Activated T-cell treated with anti-CD3 and anti-CD28 coated beads, Interleukin-2, amount 50 U/mL, for 72 hours (primary cell): Measurements from ENCODE around the gene UBP1. TPM values are rescaled to one million over a fixed set of nuclear protein-coding genes. Genes with fewer than 3 reads are reported as not detected.
A peak's percentile ranks its signal among the peaks of the same experiment; 100 is the strongest.
"Not testable (repeated sequence)": the region's sequence is repeated elsewhere in the genome, so short reads cannot be mapped to it uniquely, and the experiment has no call there.

Experiments used
- ATAC-seq, 2 donors: fragments of 150-1000 bp; cut with Tn5 transposase; replicated peaks in 1 of 2; 2 replicates each; pipeline ENCODE4 v1.10.0; 2021; ENCODE audit warnings: moderate library complexity in 2 of 2, mild to moderate bottlenecking in 1 of 2
- DNase-seq, 2 donors: peaks; one replicate each; pipeline ENCODE4 v3.0.0; 2021 to 2022; ENCODE audit warnings: mixed read lengths in 1 of 2
- H3K27ac Mint-ChIP-seq: one replicate; pipeline ENCODE4 v1.8.0; 2022; ENCODE audit warnings: mild to moderate bottlenecking, moderate library complexity, mixed read lengths
- H3K27me3 Mint-ChIP-seq: one replicate; pipeline ENCODE4 v1.8.0; 2022; ENCODE audit warnings: low read depth, mixed read lengths
- H3K36me3 Mint-ChIP-seq, 2 donors: one replicate each; pipeline ENCODE4 v1.8.0; 2022; ENCODE audit warnings: mixed read lengths in 2 of 2, mild to moderate bottlenecking in 1 of 2; ENCODE audit not compliant: insufficient read depth in 2 of 2
- H3K4me1 Mint-ChIP-seq: one replicate; pipeline ENCODE4 v1.8.0; 2022; ENCODE audit warnings: low read depth, mixed read lengths
- H3K4me3 Mint-ChIP-seq, 2 donors: one replicate each; pipeline ENCODE4 v1.8.0; 2022; ENCODE audit warnings: mild to moderate bottlenecking in 2 of 2, mixed read lengths in 2 of 2, moderate library complexity in 2 of 2
- H3K9me3 Mint-ChIP-seq, 2 donors: one replicate each; pipeline ENCODE4 v1.8.0; 2022; ENCODE audit warnings: mixed read lengths in 2 of 2
- total RNA-seq, 2 donors: library from RNA; stranded (reverse); gene quantifications; one replicate each; pipeline ENCODE4 v1.2.3, GENCODE V29; 2022

The UBP1 gene
- 10 to 100 TPM; 59.6 to 64.6 TPM for total RNA-seq

- peak within 1 kb of the TSS; percentile 98 to 100 for H3K4me3 Mint-ChIP-seq
- peaks cover 49% of the 10 kb centered on the region for H3K4me1 Mint-ChIP-seq
- H3K36me3 Mint-ChIP-seq: peaks cover 3 to 4% of the 10 kb centered on the region in 2 donors
- no peaks in the 10 kb centered on the region for H3K9me3 Mint-ChIP-seq
- ATAC-seq: peak; percentile 87 to 89
- DNase-seq: peak; percentile 99
- H3K27ac Mint-ChIP-seq: peak within 1 kb of the TSS; percentile 100
- H3K27me3 Mint-ChIP-seq: no peaks in the 10 kb centered on the region
These were observed at the start of gene UBP1 for GRCh38 chr3:33440328-33441224. Gene UBP1 (minus strand): TSS chr3:33440405. CDS start chr3:33439848, 557 bp downstream.

- Mint-ChIP-seq H3K27ac (no peak overlapping the region), H3K4me3 (no peak overlapping the region), H3K4me1 (no peaks in the 10 kb centered on the region), H3K36me3 (no peaks in the 10 kb centered on the region), H3K9me3 (peaks cover 2 to 3% of the 10 kb centered on the region in 2 donors), H3K27me3 (no peaks in the 10 kb centered on the region)
- DNase-seq (no peak), ATAC-seq (no peak)
These were observed 48.5 kb upstream of the UBP1 start for GRCh38 chr3:33488683-33489082.

- no peak overlapping the region for H3K27ac Mint-ChIP-seq
- no peaks in the 10 kb centered on the region for H3K4me1 Mint-ChIP-seq
- H3K4me3 Mint-ChIP-seq: no peak overlapping the region
- no peak for DNase-seq
- H3K36me3 Mint-ChIP-seq: no peaks in the 10 kb centered on the region
- peaks cover 2 to 3% of the 10 kb centered on the region in 2 donors for H3K9me3 Mint-ChIP-seq
- no peaks in the 10 kb centered on the region for H3K27me3 Mint-ChIP-seq
- no peak for ATAC-seq
These were observed 48.0 kb upstream of the UBP1 start for GRCh38 chr3:33488246-33488645.

- Mint-ChIP-seq H3K4me3 (no peak overlapping the region), H3K4me1 (no peaks in the 10 kb centered on the region), H3K9me3 (peaks cover 2 to 3% of the 10 kb centered on the region in 2 donors), H3K27ac (no peak overlapping the region), H3K27me3 (no peaks in the 10 kb centered on the region), H3K36me3 (no peaks in the 10 kb centered on the region)
- no peak for DNase-seq
- no peak for ATAC-seq
These were observed 41.9 kb upstream of the UBP1 start for GRCh38 chr3:33482111-33482521.

GRCh38 chr3:33474896-33475295 is 34.7 kb upstream of the UBP1 start:
- Mint-ChIP-seq H3K9me3 (no peaks in the 10 kb centered on the region), H3K27me3 (no peaks in the 10 kb centered on the region), H3K36me3 (no peaks in the 10 kb centered on the region), H3K4me3 (no peak overlapping the region), H3K27ac (no peak overlapping the region), H3K4me1 (no peaks in the 10 kb centered on the region)
- no peak for DNase-seq
- ATAC-seq: no peak

GRCh38 chr3:33473813-33474212 is 33.6 kb upstream of the UBP1 start:
- Mint-ChIP-seq H3K27me3 (no peaks in the 10 kb centered on the region), H3K36me3 (no peaks in the 10 kb centered on the region), H3K27ac (no peak overlapping the region), H3K4me3 (no peak overlapping the region), H3K4me1 (no peaks in the 10 kb centered on the region), H3K9me3 (no peaks in the 10 kb centered on the region)
- DNase-seq: no peak
- no peak for ATAC-seq

- Mint-ChIP-seq H3K36me3 (peaks cover 0 to 1% of the 10 kb centered on the region in 2 donors), H3K4me3 (no peak overlapping the region), H3K4me1 (no peaks in the 10 kb centered on the region), H3K27ac (no peak overlapping the region), H3K9me3 (peaks cover 0 to 2% of the 10 kb centered on the region in 2 donors), H3K27me3 (no peaks in the 10 kb centered on the region)
- ATAC-seq: no peak
- no peak for DNase-seq
These were observed 27.6 kb upstream of the UBP1 start for GRCh38 chr3:33467786-33468185.

GRCh38 chr3:33461097-33461496 is 20.9 kb upstream of the UBP1 start:
- no peak for DNase-seq
- no peaks in the 10 kb centered on the region for H3K9me3 Mint-ChIP-seq
- no peak overlapping the region for H3K4me3 Mint-ChIP-seq
- no peaks in the 10 kb centered on the region for H3K27me3 Mint-ChIP-seq
- ATAC-seq: no peak
- peaks cover 2% of the 10 kb centered on the region in 2 donors for H3K36me3 Mint-ChIP-seq
- no peak overlapping the region for H3K27ac Mint-ChIP-seq
- no peaks in the 10 kb centered on the region for H3K4me1 Mint-ChIP-seq

- H3K4me3 Mint-ChIP-seq, H3K9me3 Mint-ChIP-seq, H3K27me3 Mint-ChIP-seq, ATAC-seq, H3K27ac Mint-ChIP-seq, DNase-seq, H3K36me3 Mint-ChIP-seq, H3K4me1 Mint-ChIP-seq: not testable (repeated sequence)
These were observed 19.4 kb upstream of the UBP1 start for GRCh38 chr3:33459577-33459976.

GRCh38 chr3:33458446-33458845 is 18.2 kb upstream of the UBP1 start:
- Mint-ChIP-seq H3K9me3 (peaks cover 2 to 3% of the 10 kb centered on the region in 2 donors), H3K4me3 (no peak overlapping the region), H3K36me3 (peaks cover 9% of the 10 kb centered on the region in 2 donors), H3K27ac (no peak overlapping the region), H3K27me3 (no peaks in the 10 kb centered on the region), H3K4me1 (peaks cover 8% of the 10 kb centered on the region)
- ATAC-seq: no peak
- DNase-seq: no peak

GRCh38 chr3:33456756-33457155 is 16.6 kb upstream of the UBP1 start:
- Mint-ChIP-seq H3K27ac (no peak overlapping the region), H3K27me3 (no peaks in the 10 kb centered on the region), H3K9me3 (peaks cover 2 to 3% of the 10 kb centered on the region in 2 donors), H3K4me1 (peaks cover 8% of the 10 kb centered on the region), H3K4me3 (no peak overlapping the region), H3K36me3 (peaks cover 9% of the 10 kb centered on the region in 2 donors)
- no peak for ATAC-seq
- no peak for DNase-seq

- Mint-ChIP-seq H3K4me3 (no peak overlapping the region), H3K4me1 (peaks cover 9% of the 10 kb centered on the region), H3K9me3 (peaks cover 2 to 3% of the 10 kb centered on the region in 2 donors), H3K27ac (no peak overlapping the region), H3K36me3 (peaks cover 7 to 9% of the 10 kb centered on the region in 2 donors), H3K27me3 (no peaks in the 10 kb centered on the region)
- no peak for ATAC-seq
- DNase-seq: no peak
These were observed 13.1 kb upstream of the UBP1 start for GRCh38 chr3:33453331-33453761.

GRCh38 chr3:33451994-33452393 is 11.8 kb upstream of the UBP1 start:
- H3K36me3 Mint-ChIP-seq, DNase-seq, H3K4me3 Mint-ChIP-seq, H3K9me3 Mint-ChIP-seq, ATAC-seq, H3K27me3 Mint-ChIP-seq: not testable (repeated sequence)
- H3K27ac Mint-ChIP-seq: peak overlapping the region; percentile 3
- H3K4me1 Mint-ChIP-seq: peaks cover 22% of the 10 kb centered on the region
